Caco-2 (cell line): ENCODE data around the gene CHD8. TPM values are rescaled to one million over a fixed set of nuclear protein-coding genes. Genes with fewer than 3 reads are reported as not detected.

Source experiments
- BruUV-seq: library from RNA; stranded (reverse); fragments of 400-500 nt; replicated peaks from 2 replicates; lab custom pipeline; 2021; lab: Mats Ljungman, UMichigan
- CTCF ChIA-PET: fragments of 300-600 bp; sonication (Branson Sonifier 250); formaldehyde crosslinking; loops from one replicate; lab custom pipeline; 2022; ENCODE audit warnings: antibody characterized with exemption; lab: Charles Lee
- POLR2A ChIA-PET: fragments of 300-600 bp; sonication (Branson Sonifier 250); formaldehyde crosslinking; loops from one replicate; lab custom pipeline; 2022; ENCODE audit warnings: antibody characterized with exemption; lab: Charles Lee
- DNase-seq, 2 experiments: peaks; one replicate each; pipeline versions ENCODE4 v3.0.0 to v3.0.0-alpha.2; 2020 to 2022
- H3K27me3 ChIP-seq: replicated peaks from 2 replicates; pipeline ENCODE4 v1.6.0; 2011; ENCODE audit warnings: low read length; ENCODE audit not compliant: control insufficient read depth, insufficient read depth
- H3K36me3 ChIP-seq: 2 replicates; pipeline ENCODE4 v1.5.1; 2011; ENCODE audit warnings: low read length; ENCODE audit not compliant: control insufficient read depth, insufficient read depth
- H3K4me1 ChIP-seq: fragments of 250-450 bp; sonication (Bioruptor Pico); 2 replicates; pipeline ENCODE4 v1.5.1; 2020; ENCODE audit warnings: mild to moderate bottlenecking
- H3K4me3 ChIP-seq: 2 replicates; pipeline ENCODE4 v1.5.1; 2011; ENCODE audit warnings: low read depth, mild to moderate bottlenecking, control low read depth, low read length
- H3K9me3 ChIP-seq: fragments of 250-450 bp; sonication (Bioruptor Pico); 2 replicates; pipeline ENCODE4 v1.5.1; 2020; ENCODE audit warnings: mild to moderate bottlenecking, moderate library complexity
- H3K27ac Mint-ChIP-seq: one replicate; pipeline ENCODE4 v1.8.0; 2022; ENCODE audit warnings: mixed read lengths; ENCODE audit not compliant: unreplicated experiment
- H3K27me3 Mint-ChIP-seq: one replicate; pipeline ENCODE4 v1.8.0; 2022; ENCODE audit warnings: mixed read lengths; ENCODE audit not compliant: insufficient read depth, unreplicated experiment
- H3K36me3 Mint-ChIP-seq: one replicate; pipeline ENCODE4 v1.8.0; 2022; ENCODE audit warnings: mild to moderate bottlenecking, mixed read lengths; ENCODE audit not compliant: insufficient read depth, unreplicated experiment
- H3K4me1 Mint-ChIP-seq: one replicate; pipeline ENCODE4 v1.8.0; 2022; ENCODE audit warnings: low read depth, mixed read lengths; ENCODE audit not compliant: unreplicated experiment
- H3K4me3 Mint-ChIP-seq: one replicate; pipeline ENCODE4 v1.8.0; 2022; ENCODE audit warnings: mild to moderate bottlenecking, moderate library complexity, mixed read lengths; ENCODE audit not compliant: unreplicated experiment
- H3K9me3 Mint-ChIP-seq: one replicate; pipeline ENCODE4 v1.8.0; 2022; ENCODE audit warnings: mixed read lengths; ENCODE audit not compliant: unreplicated experiment
- intact Hi-C: fragments of 100-400 bp; cut with micrococcal nuclease; formaldehyde crosslinking; loops from one replicate; pipeline ENCODE4 v1.10.0; 2022; ENCODE audit not compliant: unreplicated experiment
- total RNA-seq: library from RNA; stranded (reverse); gene quantifications from 2 replicates; pipeline ENCODE4 v1.2.3, GENCODE V29; 2022
- TF ChIP-seq, protein P1 (sequence below), 2 experiments: fragments of 200-600 bp in 1 of 2; IDR thresholded peaks; 1 replicate in 1 of 2; 2 replicates in 1 of 2; pipeline versions ENCODE4 v1.5.1 to v1.8.0; 2011 to 2022; ENCODE audit warnings: antibody characterized with exemption in 1 of 2, control low read depth in 1 of 2, inconsistent platforms in 1 of 2, low read depth in 1 of 2, low read length in 1 of 2, mild to moderate bottlenecking in 1 of 2, moderate library complexity in 1 of 2; ENCODE audit not compliant: insufficient read depth in 1 of 2, severe bottlenecking in 1 of 2, unreplicated experiment in 1 of 2

CHD8 gene
- total RNA-seq, 1 experiment from 2014 or later: 89.8 TPM

DNA sequence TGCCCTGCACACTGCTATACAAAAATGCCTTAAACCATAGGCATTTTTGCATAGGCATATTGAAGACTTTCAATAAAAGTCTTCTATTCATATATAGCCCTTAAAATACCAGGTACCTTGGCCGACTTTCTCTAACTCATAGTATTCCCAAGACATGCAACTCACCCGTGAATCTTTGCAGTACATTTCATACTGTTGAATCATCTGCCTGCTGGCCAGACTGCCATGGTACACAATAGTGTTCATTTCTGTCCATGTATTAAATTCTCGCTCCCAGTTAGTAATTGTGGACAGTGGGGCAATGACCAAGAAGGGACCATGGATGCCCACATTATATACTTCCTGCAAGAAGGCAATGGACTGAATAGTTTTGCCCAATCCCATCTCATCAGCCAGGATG is 47.8 kb downstream of the CHD8 start:
- BruUV-seq: TSS peak; percentile 16
- CTCF ChIA-PET: no interaction called here
- POLR2A ChIA-PET: no interaction called here

DNA sequence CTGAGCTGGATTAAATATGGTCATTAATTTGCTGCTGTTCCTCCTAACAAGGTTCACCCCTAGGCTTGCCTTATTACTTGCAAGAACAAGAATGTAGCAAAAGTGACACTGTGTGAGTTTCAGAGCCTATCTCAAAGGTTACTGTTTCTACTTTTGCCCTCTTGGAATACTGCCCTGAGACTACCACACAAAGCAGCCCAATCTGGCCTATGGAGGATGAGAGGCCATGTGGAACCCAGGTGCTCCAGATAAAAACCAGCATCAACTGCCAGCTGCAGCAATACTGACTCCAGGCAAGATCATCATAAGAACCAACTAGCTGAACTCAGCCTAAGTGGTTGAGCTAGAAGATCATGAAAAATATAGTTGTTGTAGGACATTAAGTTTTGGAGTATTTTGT is 49.7 kb downstream of the CHD8 start:
- TF ChIP-seq, protein P1, sequence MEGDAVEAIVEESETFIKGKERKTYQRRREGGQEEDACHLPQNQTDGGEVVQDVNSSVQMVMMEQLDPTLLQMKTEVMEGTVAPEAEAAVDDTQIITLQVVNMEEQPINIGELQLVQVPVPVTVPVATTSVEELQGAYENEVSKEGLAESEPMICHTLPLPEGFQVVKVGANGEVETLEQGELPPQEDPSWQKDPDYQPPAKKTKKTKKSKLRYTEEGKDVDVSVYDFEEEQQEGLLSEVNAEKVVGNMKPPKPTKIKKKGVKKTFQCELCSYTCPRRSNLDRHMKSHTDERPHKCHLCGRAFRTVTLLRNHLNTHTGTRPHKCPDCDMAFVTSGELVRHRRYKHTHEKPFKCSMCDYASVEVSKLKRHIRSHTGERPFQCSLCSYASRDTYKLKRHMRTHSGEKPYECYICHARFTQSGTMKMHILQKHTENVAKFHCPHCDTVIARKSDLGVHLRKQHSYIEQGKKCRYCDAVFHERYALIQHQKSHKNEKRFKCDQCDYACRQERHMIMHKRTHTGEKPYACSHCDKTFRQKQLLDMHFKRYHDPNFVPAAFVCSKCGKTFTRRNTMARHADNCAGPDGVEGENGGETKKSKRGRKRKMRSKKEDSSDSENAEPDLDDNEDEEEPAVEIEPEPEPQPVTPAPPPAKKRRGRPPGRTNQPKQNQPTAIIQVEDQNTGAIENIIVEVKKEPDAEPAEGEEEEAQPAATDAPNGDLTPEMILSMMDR (IDR thresholded peaks at IDR 0.05; ENCODE audit: insufficient read depth in 1 of 2, low read depth in 1 of 2, low read length in 1 of 2, severe bottlenecking in 1 of 2, unreplicated experiment in 1 of 2): no peak
- Mint-ChIP-seq H3K36me3 (peaks cover 97% of the 10 kb centered on the region), H3K4me3 (no peak overlapping the region), H3K27me3 (no peaks in the 10 kb centered on the region), H3K4me1 (no peaks in the 10 kb centered on the region), H3K9me3 (no peaks in the 10 kb centered on the region), H3K27ac (no peak overlapping the region)
- no peak for DNase-seq
- intact Hi-C loops: loop anchor here (1.0 kb wide), 1 partner anchor 31 kb away; no protein-coding TSS in a partner anchor
- ChIA-PET POLR2A (no interaction called here), CTCF (no interaction called here)
- H3K27me3 ChIP-seq: no peaks in the 10 kb centered on the region
- no peaks in the 10 kb centered on the region for H3K9me3 ChIP-seq
- no TSS peak for BruUV-seq
- no peaks in the 10 kb centered on the region for H3K4me1 ChIP-seq
- no peak overlapping the region for H3K4me3 ChIP-seq
- H3K36me3 ChIP-seq: peaks cover 2% of the 10 kb centered on the region

More for the DNA sequence above, 47.8 kb downstream of the CHD8 start:
- H3K27ac Mint-ChIP-seq: no peak overlapping the region
- peaks cover 97% of the 10 kb centered on the region for H3K36me3 Mint-ChIP-seq
- Histone ChIP-seq H3K9me3 (no peaks in the 10 kb centered on the region), H3K27me3 (no peaks in the 10 kb centered on the region), H3K36me3 (peaks cover 2% of the 10 kb centered on the region), H3K4me3 (no peak overlapping the region), H3K4me1 (no peaks in the 10 kb centered on the region)
- H3K27me3 Mint-ChIP-seq: no peaks in the 10 kb centered on the region
- H3K4me1 Mint-ChIP-seq: no peaks in the 10 kb centered on the region
- no peaks in the 10 kb centered on the region for H3K9me3 Mint-ChIP-seq
- no peak for DNase-seq
- H3K4me3 Mint-ChIP-seq: no peak overlapping the region
- intact Hi-C loops: no loop called here
- TF ChIP-seq, protein P1 (IDR thresholded peaks at IDR 0.05; ENCODE audit: insufficient read depth in 1 of 2, low read depth in 1 of 2, low read length in 1 of 2, severe bottlenecking in 1 of 2, unreplicated experiment in 1 of 2): no peak

DNA sequence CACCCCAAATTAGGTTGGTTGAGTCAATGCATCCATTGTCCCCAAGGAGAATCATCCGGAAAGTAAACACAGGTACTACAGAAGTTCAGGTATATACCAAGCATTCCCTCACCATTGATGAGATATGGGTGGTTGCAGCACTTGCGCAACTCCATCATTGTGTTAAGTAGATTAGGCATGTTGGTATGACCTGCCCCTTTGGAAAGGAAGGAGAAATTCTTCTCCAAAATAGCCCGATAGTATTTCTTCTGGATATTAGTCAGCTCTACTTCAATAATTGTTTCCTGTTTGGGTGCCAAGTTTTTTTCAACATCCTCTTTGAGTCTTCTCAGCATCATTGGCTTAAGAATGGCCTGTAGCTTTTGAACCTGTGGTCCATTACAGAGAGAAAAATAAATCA is 50.8 kb downstream of the CHD8 start:
- Mint-ChIP-seq H3K27me3 (no peaks in the 10 kb centered on the region), H3K27ac (no peak overlapping the region), H3K36me3 (peaks cover 97% of the 10 kb centered on the region), H3K4me1 (no peaks in the 10 kb centered on the region), H3K9me3 (no peaks in the 10 kb centered on the region), H3K4me3 (no peak overlapping the region)
- ChIA-PET CTCF (no interaction called here), POLR2A (no interaction called here)
- intact Hi-C loops: no loop called here
- Histone ChIP-seq H3K27me3 (no peaks in the 10 kb centered on the region), H3K9me3 (no peaks in the 10 kb centered on the region), H3K4me3 (no peak overlapping the region), H3K36me3 (peaks cover 2% of the 10 kb centered on the region), H3K4me1 (no peaks in the 10 kb centered on the region)
- TF ChIP-seq, protein P1 (IDR thresholded peaks at IDR 0.05; ENCODE audit: insufficient read depth in 1 of 2, low read depth in 1 of 2, low read length in 1 of 2, severe bottlenecking in 1 of 2, unreplicated experiment in 1 of 2): no peak
- BruUV-seq: no TSS peak
- DNase-seq: no peak
